A549 (cell line): ENCODE results near the gene NEGR1. TPM values are rescaled to one million over a fixed set of nuclear protein-coding genes. Genes with fewer than 3 reads are reported as not detected.

Experiments
- ATAC-seq, 2 experiments: fragments of 200-7000 bp in 1 of 2; fragments of >200 bp in 1 of 2; cut with Nextera tagmentation in 1 of 2; cut with Tn5 transposase in 1 of 2; 3 replicates each; pipeline versions ENCODE4 v1.8.0 to v1.9.1; 2018 to 2020; ENCODE audit warnings: mild to moderate bottlenecking in 1 of 2, moderate library complexity in 1 of 2
- CTCF ChIA-PET: fragments of 300-600 bp; sonication (Branson Sonifier 250); formaldehyde crosslinking; extraction: SDS; loops from one replicate; lab custom pipeline; 2021; ENCODE audit warnings: antibody characterized with exemption, inconsistent platforms; lab: Yijun Ruan, JAX
- POLR2A ChIA-PET: fragments of 350-600 bp; formaldehyde crosslinking; extraction: SDS; loops from one replicate; lab custom pipeline; 2021; ENCODE audit warnings: antibody characterized with exemption, inconsistent platforms; lab: Yijun Ruan, JAX
- DNase-seq, 2 experiments: peaks; one replicate each; pipeline versions ENCODE4 v3.0.0 to v3.0.0-alpha.2; 2011 to 2016; ENCODE audit warnings: low read depth in 1 of 2, low spot score in 1 of 2
- FAIRE-seq: peaks from 2 replicates; lab custom pipeline; 2011; peaks lifted over from hg19 to GRCh38; lab: Jason Lieb, UNC
- H3K27ac ChIP-seq, 2 experiments: fragments of >200 bp; sonication (Bioruptor Twin); formaldehyde crosslinking; 3 replicates each; pipeline ENCODE4 v1.5.1; 2016 to 2017
- H3K4me1 ChIP-seq: fragments of >200 bp; sonication (Bioruptor Twin); formaldehyde crosslinking; 3 replicates; pipeline ENCODE4 v1.6.1; 2016
- H3K4me2 ChIP-seq: fragments of >200 bp; sonication (Bioruptor Twin); formaldehyde crosslinking; 3 replicates; pipeline ENCODE4 v1.6.1; 2016
- H3K4me3 ChIP-seq: fragments of >200 bp; sonication (Bioruptor Twin); formaldehyde crosslinking; 3 replicates; pipeline ENCODE4 v1.5.1; 2016
- H3K9me3 ChIP-seq: fragments of >200 bp; sonication (Bioruptor Twin); formaldehyde crosslinking; 3 replicates; pipeline ENCODE4 v1.6.1; 2016
- ATOH8 ChIP-seq: fragments of 250-450 bp; sonication (Bioruptor Pico); IDR thresholded peaks from 2 replicates; pipeline ENCODE4 v1.5.0; 2020; ENCODE audit warnings: low read depth, mild to moderate bottlenecking, moderate library complexity
- BCL3 ChIP-seq: fragments of >200 bp; sonication (Bioruptor Twin); formaldehyde crosslinking; IDR thresholded peaks from 3 replicates; pipeline ENCODE4 v1.6.1; 2016
- CEBPB ChIP-seq, 2 experiments: fragments of >200 bp in 1 of 2; sonication (Bioruptor Twin) in 1 of 2; formaldehyde crosslinking in 1 of 2; IDR thresholded peaks; 2 replicates each; pipeline ENCODE4 v1.6.1; 2012 to 2016
- CHD2 ChIP-seq: fragments of 150-350 bp; IDR thresholded peaks from 2 replicates; pipeline ENCODE4 v1.6.1; 2014; ENCODE audit warnings: low read length; ENCODE audit not compliant: partially characterized antibody
- E2F6 ChIP-seq: IDR thresholded peaks from 2 replicates; pipeline ENCODE4 v1.6.1; 2012; ENCODE audit warnings: low read depth, borderline replicate concordance
- ESRRA ChIP-seq: fragments of 150-350 bp; IDR thresholded peaks from 2 replicates; pipeline ENCODE4 v1.6.1; 2014; ENCODE audit warnings: mild to moderate bottlenecking, low read length, borderline replicate concordance
- FOSL2 ChIP-seq, 2 experiments: fragments of 450-650 bp in 1 of 2; fragments of >200 bp in 1 of 2; sonication (Bioruptor Twin) in 1 of 2; formaldehyde crosslinking; IDR thresholded peaks; 2 replicates each; pipeline versions ENCODE4 v1.5.0 to v1.6.1; 2016 to 2020; ENCODE audit warnings: mild to moderate bottlenecking in 1 of 2, moderate library complexity in 1 of 2
- HES2 ChIP-seq: fragments of >200 bp; sonication (Bioruptor Twin); formaldehyde crosslinking; IDR thresholded peaks from 2 replicates; pipeline ENCODE4 v1.6.1; 2016
- HEYL ChIP-seq: fragments of 250-450 bp; sonication (Bioruptor Pico); IDR thresholded peaks from 2 replicates; pipeline ENCODE4 v1.8.0; 2021; ENCODE audit warnings: mild to moderate bottlenecking, moderate library complexity
- HMGXB4 ChIP-seq: fragments of 250-450 bp; sonication (Bioruptor Pico); IDR thresholded peaks from 2 replicates; pipeline ENCODE4 v1.5.0; 2021; ENCODE audit warnings: mild to moderate bottlenecking, moderate library complexity, borderline replicate concordance
- HOXA7 ChIP-seq: fragments of 250-450 bp; sonication (Bioruptor Pico); IDR thresholded peaks from 2 replicates; pipeline ENCODE4 v1.5.0; 2020; ENCODE audit warnings: mild to moderate bottlenecking, moderate library complexity
- HOXB13 ChIP-seq: fragments of 250-450 bp; sonication (Bioruptor Pico); IDR thresholded peaks from 2 replicates; pipeline ENCODE4 v1.5.0; 2020; ENCODE audit warnings: low read depth, mild to moderate bottlenecking, moderate library complexity
- JUN ChIP-seq, 2 experiments: fragments of >200 bp; sonication (Bioruptor Twin); formaldehyde crosslinking; IDR thresholded peaks; 2 replicates in 1 of 2; 3 replicates in 1 of 2; pipeline ENCODE4 v1.6.1; 2016 to 2017
- MAFK ChIP-seq: fragments of 450-650 bp; IDR thresholded peaks from 2 replicates; pipeline ENCODE4 v1.6.1; 2014; ENCODE audit not compliant: partially characterized antibody
- MYC ChIP-seq: IDR thresholded peaks from 2 replicates; pipeline ENCODE4 v1.6.1; 2012; ENCODE audit warnings: mild to moderate bottlenecking, inconsistent platforms, low read length, improper control_type of control experiment, borderline replicate concordance
- NPAS2 ChIP-seq: fragments of 250-450 bp; sonication (Bioruptor Pico); IDR thresholded peaks from 2 replicates; pipeline ENCODE4 v1.8.0; 2022; ENCODE audit warnings: mild to moderate bottlenecking, moderate library complexity, borderline replicate concordance
- PBX3 ChIP-seq: IDR thresholded peaks from 2 replicates; pipeline ENCODE4 v1.6.1; 2012
- PHF8 ChIP-seq: fragments of 200-600 bp; sonication (generic); IDR thresholded peaks from 2 replicates; pipeline ENCODE4 v1.6.1; 2016; ENCODE audit warnings: low read depth, mild to moderate bottlenecking, antibody characterized with exemption, moderate library complexity, borderline replicate concordance
- POLR2A ChIP-seq: IDR thresholded peaks from 2 replicates; pipeline ENCODE4 v1.6.1; 2012; ENCODE audit warnings: mild to moderate bottlenecking, low read length
- RAD21 ChIP-seq, 2 experiments: fragments of >200 bp in 1 of 2; sonication (Bioruptor Twin) in 1 of 2; formaldehyde crosslinking in 1 of 2; IDR thresholded peaks in 1 of 2; conservative IDR thresholded peaks in 1 of 2; 2 replicates in 1 of 2; 3 replicates in 1 of 2; pipeline ENCODE4 v1.6.1; 2012 to 2018; ENCODE audit warnings: inconsistent platforms in 1 of 2
- RFX5 ChIP-seq: fragments of 450-650 bp; IDR thresholded peaks from 2 replicates; pipeline ENCODE4 v1.7.1; 2014; ENCODE audit warnings: antibody characterized with exemption, mild to moderate bottlenecking, moderate library complexity
- RNF2 ChIP-seq: fragments of 200-600 bp; sonication (generic); IDR thresholded peaks from 2 replicates; pipeline ENCODE4 v1.6.1; 2016; ENCODE audit warnings: low read depth, mild to moderate bottlenecking, antibody characterized with exemption, moderate library complexity, borderline replicate concordance
- SMC3 ChIP-seq: fragments of >200 bp; sonication (Bioruptor Twin); formaldehyde crosslinking; IDR thresholded peaks from 3 replicates; pipeline ENCODE4 v1.6.1; 2018; ENCODE audit warnings: inconsistent platforms
- TFCP2L1 ChIP-seq: fragments of 250-450 bp; sonication (Bioruptor Pico); IDR thresholded peaks from 2 replicates; pipeline ENCODE4 v1.5.0; 2021; ENCODE audit warnings: mild to moderate bottlenecking
- ZC3H11A ChIP-seq: fragments of 450-650 bp; IDR thresholded peaks from 2 replicates; pipeline ENCODE4 v1.6.1; 2014; ENCODE audit warnings: antibody characterized with exemption, mild to moderate bottlenecking
- ZNF302 ChIP-seq: fragments of 250-450 bp; sonication (Bioruptor Pico); IDR thresholded peaks from 2 replicates; pipeline ENCODE4 v1.9.0; 2021; ENCODE audit warnings: inconsistent platforms, mild to moderate bottlenecking, moderate library complexity
- WGBS: methylation state at CpG from one replicate; pipeline ENCODE4 v1.1.6; 2017; ENCODE audit errors: missing lambda C conversion rate; 5-methylcytosine and 5-hydroxymethylcytosine counted together
- polyA plus RNA-seq, 4 experiments: library from polyadenylated mRNA; depleted of rRNA in 3 of 4; stranded (reverse); fragments of >200 nt; fragmentation: RNase III in 1 of 4; extraction: RNeasy Plus Mini Kit Qiagen cat#74134 plus additional on column Dnase treatment in 1 of 4; gene quantifications; 2 replicates in 3 of 4; 3 replicates in 1 of 4; pipeline ENCODE4 v1.2.3, GENCODE V29; 2011 to 2017

The NEGR1 gene
- polyA plus RNA-seq, 2 of the 4 experiments (the other 2 are of a cell fraction) = not detected

GRCh38 chr1:71371581-71371980, 910.8 kb downstream of the NEGR1 start:
- POLR2A ChIA-PET = no interaction called here
- no peak for TF ChIP-seq BCL3
- TF ChIP-seq HEYL (CRISPR knock-in tag) = no peak
- no peak for TF ChIP-seq MAFK
- TF ChIP-seq RNF2 = no peak
- no peak for TF ChIP-seq NPAS2 (CRISPR knock-in tag)
- TF ChIP-seq HMGXB4 (CRISPR knock-in tag) = no peak
- TF ChIP-seq RFX5 = no peak
- TF ChIP-seq JUN (IDR thresholded peaks at IDR 0.05) = no peak
- no peak for TF ChIP-seq ESRRA
- no peak for TF ChIP-seq E2F6
- TF ChIP-seq CEBPB (IDR thresholded peaks at IDR 0.05) = no peak
- TF ChIP-seq HOXA7 (CRISPR knock-in tag) = no peak
- no peak for TF ChIP-seq PBX3
- TF ChIP-seq HOXB13 (CRISPR knock-in tag) = no peak
- no peak overlapping the region for H3K27ac ChIP-seq
- no peaks in the 10 kb centered on the region for H3K4me1 ChIP-seq
- ATAC-seq = no peak
- WGBS = 5% methylated on average over 1 of the region's 1 CpG
- H3K4me3 ChIP-seq = no peak overlapping the region
- no peak for FAIRE-seq
- H3K4me2 ChIP-seq = no peak overlapping the region
- CTCF ChIA-PET = no interaction called here
- DNase-seq = no peak
- no peaks in the 10 kb centered on the region for H3K9me3 ChIP-seq

GRCh38 chr1:71364236-71364635, 918.1 kb downstream of the NEGR1 start:
- ATAC-seq = no peak
- POLR2A ChIA-PET = no interaction called here
- whole genome bisulfite sequencing = 13% methylated on average over 2 of the region's 2 CpGs

More at GRCh38 chr1:71364236-71364635, 918.1 kb downstream of the NEGR1 start:
- CTCF ChIA-PET = no interaction called here
- DNase-seq = no peak
- no peak for TF ChIP-seq ZC3H11A
- TF ChIP-seq TFCP2L1 (CRISPR knock-in tag) = no peak
- TF ChIP-seq HES2 = no peak
- TF ChIP-seq SMC3 = no peak
- no peak for TF ChIP-seq ZNF302
- no peak for TF ChIP-seq PHF8
- TF ChIP-seq ATOH8 (CRISPR knock-in tag) = no peak
- no peak for TF ChIP-seq RAD21 (conservative IDR thresholded peaks at IDR 0.05 in 1 of 2, IDR thresholded peaks at IDR 0.05 in 1 of 2)
- TF ChIP-seq BCL3 = no peak
- TF ChIP-seq FOSL2 (IDR thresholded peaks at IDR 0.05) = no peak
- TF ChIP-seq FOSL2 (CRISPR knock-in tag; IDR thresholded peaks at IDR 0.05) = no peak
- TF ChIP-seq MYC = no peak
- no peak for TF ChIP-seq POLR2A
- no peak for TF ChIP-seq CHD2
- TF ChIP-seq, all 56 proteins: peak for 0
- FAIRE-seq = no peak
- Histone ChIP-seq H3K27ac (no peak overlapping the region), H3K4me1 (no peaks in the 10 kb centered on the region), H3K4me2 (no peak overlapping the region), H3K9me3 (no peaks in the 10 kb centered on the region), H3K4me3 (no peak overlapping the region)
